HG03045 (cell line): ENCODE data around the gene SORCS2.
"Not testable (repeated sequence)": the region's sequence is repeated elsewhere in the genome, so short reads cannot be mapped to it uniquely, and the experiment has no call there.

Experiments
- ATAC-seq: cut with Tn5 transposase; IDR thresholded peaks from one replicate; pipeline ENCODE4 v1.9.1; 2021; ENCODE audit warnings: mild to moderate bottlenecking, moderate library complexity; ENCODE audit not compliant: unreplicated experiment

Gene SORCS2

DNA sequence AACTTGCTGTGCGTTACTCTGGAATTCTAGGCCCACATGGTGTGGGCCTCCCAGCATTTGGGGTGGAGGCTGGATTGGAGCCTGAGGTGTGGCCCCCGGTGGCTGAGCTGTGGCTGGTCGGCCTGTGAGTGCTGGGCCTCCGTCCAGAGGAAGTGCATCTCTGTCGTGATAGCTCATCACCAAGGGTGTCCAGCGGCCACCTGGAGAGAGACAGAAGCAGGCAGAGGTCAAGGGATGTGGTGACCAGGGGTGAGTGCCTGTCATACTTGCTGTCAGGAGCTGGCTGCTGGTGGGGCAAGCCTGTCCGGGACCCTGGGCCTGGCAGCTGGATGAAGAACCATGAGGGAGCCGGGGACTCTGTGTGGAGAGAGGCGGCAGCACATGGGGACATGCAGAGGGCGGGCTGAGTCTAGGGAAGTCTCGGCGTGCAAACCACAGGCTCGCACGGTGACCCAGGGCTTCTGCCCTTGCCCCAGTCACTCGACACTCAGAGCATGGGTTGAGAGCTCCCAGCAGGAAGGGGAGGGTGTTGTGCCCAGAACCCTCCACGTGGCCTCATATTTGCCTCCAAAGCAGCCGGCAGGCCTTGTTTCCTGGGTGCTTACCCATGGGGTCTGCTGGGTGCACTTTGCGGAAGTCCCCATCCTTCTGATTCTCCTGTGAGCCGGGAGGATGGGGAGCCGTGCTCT lies 6.2 kb downstream of the SORCS2 start:
- ATAC-seq, result no peak

DNA sequence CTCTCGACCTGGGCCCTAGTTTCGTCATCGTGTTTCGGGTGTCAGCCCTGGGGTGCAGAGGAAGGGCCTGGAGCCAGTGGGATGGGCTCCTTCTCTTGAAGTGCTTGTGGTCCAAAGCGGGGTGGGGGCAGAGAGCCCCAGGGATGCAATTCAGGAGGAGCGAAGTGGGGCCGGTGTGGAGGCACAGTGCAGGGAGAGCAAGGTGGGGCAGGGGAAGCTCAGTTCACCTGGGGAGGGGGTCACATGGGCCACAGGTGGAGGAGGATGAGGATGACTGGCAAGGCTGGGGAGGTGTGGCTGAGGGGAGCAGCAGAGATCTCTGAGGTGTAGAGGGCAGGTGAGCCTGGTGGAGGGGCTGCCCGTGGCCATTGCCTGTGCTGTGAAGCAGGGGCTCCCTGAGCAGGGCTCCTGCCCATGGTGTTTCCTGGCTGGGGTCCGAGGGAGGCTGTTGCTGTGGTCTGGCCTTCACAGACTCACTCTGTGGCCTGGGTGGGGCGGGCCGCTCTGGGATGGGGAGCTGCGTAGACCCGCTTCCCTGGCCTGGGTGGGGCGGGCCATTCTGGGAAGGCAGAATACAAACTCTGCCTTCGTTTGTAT lies 6.9 kb downstream of the SORCS2 start:
- no peak for ATAC-seq

DNA sequence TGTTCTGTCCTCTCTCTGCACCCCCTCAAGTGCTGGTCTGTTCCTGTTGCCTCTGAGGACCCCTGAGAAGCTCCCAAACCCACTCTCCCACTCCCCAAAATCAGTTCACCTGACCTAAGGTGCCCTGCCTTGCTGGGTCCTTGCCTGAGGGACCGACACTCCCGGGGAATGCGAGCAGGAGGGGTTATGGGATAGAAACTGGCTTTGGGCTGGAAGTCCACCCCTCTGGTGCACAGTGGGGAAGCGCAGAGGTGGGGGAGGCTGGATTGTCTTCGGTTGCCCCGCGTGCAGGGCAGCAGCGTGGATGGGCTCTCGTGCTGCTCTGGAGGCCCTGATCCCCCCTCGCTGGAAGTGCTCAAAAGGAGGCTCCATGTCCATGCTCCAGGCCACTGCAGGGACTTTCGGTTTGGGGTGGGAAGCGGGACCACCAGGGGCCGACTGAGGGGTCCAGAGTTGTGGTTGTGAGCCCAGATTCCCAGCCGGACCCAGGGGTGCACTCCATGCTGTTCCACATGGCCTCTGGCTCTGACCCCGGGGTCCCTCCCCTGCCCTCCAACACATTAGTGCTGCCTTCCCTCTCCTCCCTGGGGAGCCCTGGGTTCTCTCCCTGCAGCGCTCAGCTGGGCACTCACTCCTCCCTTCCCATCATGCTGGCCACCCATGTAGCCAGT lies 7.6 kb downstream of the SORCS2 start:
- no peak for ATAC-seq

DNA sequence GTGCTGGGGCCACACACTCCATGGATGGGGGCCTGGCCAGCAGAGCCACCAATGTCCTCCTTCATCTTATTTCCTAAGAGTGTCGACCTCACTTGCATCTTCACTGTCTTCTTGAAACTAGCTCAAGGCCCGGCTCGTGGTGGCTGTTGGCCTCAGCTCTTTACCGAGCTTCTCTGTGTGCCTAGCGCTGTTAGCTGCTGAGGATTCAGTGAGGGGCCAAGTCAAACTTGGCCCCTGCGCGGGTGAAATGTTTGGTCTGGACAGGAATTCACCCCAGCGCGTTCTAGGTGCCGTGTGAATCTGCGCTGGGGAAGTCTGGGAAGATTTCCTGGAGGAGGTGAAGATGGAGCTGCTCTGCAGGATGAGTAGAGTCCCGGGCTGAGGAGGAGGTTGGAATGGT lies 8.5 kb downstream of the SORCS2 start:
- no peak for ATAC-seq

DNA sequence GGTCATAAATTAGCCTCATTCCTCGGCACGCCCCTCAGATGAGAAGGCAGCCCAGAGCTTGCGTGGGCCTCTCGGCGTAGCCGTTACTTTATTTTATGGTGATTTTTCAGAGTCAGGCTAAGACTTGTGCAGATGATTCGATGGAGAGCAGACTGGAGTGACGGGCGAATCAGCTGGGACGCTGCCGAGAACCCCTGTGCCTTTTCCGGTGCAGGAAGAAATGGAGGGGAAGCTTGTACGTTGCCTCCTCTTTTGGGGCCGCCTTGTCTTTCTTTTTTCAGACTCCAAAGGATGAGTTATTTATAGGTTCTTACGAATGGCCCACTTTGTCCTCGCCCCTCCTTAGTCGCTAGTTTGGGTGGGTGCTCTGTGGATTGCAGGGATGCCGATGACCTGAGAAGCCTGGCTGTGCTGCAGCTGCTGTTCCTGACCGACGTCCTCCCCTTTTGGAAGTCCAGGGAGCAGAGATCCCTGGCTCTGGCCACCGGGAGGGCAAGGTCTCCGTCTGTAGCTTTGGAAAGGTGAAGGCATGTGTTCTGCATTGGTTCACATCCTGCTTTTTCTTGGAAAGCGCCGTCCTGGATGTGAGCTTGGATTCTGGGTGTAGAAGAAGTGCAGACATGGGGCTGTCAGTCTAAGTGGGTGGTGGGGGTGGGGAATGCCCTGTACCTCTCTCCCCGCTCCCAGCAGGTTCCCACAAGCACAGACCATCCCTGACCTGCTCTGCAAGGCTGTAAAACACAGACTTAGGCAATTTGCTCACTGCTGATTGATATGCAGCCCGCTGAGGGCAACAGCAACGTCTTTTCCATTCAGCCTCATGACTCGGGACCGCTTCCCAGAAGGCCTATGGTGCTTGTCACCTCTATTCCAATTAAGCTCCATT lies 9.3 kb downstream of the SORCS2 start:
- ATAC-seq, result no peak

DNA sequence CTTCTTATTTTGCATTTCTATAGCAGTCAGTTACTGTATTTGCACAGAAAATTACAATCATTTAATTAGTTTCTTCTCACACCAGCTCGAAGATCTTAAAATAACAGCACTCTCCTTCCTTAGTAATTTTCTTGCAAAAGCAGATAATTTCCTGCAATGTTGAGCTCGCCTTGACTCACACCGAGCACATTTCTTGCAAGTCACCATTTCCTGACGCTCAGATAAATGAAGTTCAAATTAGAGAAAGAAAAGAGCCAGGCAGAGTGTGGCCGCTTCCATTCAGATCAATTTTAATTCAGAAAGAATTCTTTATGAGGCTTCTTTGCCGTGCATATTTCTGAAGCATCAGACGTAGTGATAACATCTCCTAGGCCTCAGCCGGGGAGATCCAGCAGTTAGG lies 10.1 kb downstream of the SORCS2 start:
- ATAC-seq, result no peak

DNA sequence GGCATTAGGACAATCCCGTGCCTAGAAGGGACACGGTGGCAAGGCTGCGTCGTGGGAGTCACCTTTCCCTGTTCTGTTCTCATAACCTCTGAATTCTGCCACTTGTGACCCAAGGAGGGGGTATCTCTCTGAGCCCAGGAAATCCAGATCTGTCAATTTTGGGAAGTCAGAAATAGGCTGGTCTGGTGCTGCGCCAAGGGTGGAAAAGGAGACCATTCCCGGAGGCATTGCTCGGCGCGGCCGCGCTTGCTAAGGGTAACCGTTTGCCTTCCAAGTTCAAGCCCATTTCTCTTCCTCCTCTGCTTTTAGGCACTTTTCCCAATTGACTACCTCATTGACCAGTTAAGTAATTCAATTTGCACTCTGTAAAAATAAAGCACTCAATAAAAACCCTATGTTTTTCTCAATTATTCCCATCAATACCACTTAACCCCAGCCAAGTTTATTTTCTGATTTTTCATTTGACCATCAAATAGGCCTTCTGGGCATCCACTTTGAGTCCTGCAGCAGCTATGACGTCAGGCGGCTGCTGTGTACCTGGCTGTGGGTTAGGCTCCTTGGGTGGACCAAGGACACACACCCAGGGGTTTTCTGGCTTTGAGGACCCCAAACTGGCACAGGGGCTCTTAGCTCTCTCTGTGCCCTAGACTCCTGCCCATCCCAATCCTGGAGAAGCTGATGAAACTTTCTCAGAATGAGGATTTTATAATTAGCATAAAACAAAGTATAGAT lies 12.5 kb downstream of the SORCS2 start:
- no peak for ATAC-seq

DNA sequence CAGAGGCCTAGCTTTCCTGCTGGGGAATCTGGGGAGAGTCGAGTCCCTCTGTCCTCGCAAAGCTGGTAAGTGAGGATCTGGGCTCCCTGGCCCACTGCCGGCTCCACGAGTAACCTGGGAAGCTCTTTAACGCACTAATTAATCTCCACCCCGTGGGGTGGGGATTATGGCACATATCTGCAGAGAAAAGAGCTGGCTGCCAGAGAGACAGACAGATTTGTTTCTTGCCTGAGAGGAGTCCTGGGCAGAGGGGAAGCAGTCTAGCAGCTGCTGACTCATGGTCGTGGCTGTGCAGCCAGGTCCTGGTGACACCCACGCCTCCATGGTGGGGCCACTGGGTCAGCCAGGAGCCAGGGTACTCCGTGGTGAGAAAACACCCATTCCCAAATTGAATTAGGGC lies 14.0 kb downstream of the SORCS2 start:
- no peak for ATAC-seq

DNA sequence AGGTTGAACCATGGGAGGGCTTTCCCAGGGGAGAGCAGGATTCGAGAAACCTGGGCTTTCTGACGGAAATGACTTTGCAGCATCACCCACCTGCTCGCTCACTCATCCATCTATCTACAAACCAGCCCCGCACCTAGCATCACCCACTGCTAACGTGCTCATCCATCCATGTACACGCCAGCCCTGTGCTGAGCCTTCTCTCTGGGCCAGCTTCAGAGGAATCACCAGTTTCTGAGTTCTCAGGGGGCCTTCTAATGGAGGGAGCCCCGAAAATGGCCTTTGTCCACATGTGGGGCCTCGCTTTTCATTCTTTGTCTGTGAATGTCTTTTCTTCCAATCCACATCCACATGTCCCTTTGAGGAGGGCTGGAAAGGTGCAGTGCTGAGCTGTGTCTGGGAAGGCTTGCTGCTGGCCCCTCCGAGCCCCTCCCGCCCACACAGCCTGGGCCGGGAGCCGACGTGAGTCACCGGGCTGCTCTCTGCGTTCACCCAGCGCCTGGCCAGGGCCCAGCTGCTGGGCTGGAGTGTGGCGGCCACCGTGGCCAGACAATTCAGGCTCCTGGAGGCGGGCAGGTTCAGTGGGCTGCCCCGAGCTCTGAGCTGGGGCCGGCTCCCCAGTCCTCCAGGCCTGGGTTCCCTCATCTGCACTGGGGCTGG lies 14.7 kb downstream of the SORCS2 start:
- no peak for ATAC-seq

DNA sequence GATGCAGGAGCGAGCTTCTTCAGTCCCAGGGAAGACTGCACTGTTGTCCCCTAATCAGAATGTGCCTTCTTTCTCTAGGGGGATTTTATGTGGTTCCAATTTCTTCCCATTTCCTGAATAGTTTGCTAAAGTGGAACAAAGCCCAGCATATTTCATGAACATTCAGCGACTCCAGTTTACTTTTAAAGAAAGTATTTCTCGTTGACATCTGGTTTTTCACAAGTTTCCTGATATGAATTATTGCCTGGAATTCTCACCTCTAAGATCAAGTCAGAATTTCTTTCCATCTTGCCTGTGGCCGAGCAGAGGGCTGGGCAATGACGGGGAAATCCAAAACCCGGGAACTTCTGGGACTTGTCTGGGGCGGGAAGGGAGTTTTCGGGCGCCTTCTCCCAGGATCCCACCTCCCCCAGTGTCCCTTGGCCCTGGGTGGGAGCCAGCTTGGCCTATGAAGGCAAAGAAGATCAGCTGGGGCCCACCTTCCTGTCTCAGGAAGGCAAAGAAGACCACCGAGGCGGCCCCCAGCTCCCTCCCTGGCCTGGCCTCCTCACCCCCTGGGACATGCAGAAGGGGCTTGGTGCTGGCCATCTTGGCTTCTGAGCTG lies 15.4 kb downstream of the SORCS2 start:
- ATAC-seq, result no peak

DNA sequence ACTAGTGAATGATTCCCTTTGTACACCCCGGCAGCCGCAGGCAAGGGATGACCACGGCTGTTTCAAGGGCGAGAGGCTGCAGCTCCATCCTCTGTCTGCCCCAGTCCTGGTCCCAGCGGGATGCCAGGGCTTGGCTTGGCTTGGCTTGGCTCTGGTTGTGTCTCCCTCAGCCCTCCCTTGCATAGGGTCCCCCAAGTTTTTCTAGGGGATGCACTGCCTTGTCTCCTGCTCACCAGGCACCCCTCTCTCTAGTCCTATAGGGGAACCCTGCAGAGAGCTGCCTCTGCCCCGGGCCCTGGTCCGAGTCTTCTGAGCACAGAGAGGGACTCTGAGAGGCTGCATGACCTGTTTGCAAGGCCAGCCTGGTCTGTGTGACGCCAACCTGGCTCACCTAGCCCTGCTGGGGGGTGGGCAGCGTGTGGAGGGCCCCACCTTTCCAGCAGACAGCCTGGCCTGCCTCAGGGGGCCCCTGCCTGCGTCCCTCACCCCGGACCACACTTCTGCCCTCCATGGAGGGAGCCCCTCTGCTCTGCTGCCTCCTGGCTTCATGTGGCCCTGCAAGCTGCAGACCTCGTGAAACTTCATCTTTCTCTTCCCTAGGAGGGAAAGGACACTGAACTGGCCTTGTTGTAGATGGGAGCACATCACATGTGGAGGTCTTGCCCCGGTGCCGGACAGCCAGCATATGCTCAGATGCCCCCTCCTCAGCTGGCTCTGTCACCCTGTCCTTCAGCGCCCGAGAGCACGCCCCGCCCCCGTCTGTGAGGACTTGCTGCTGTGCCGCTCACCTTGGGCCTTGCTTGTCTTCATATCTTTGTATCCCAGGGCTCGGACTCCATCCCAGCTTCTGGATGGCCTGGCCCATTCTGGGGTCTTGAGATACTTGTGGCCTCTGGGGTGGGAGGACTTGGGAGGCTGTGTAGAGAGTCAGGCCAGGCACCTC lies 16.4 kb downstream of the SORCS2 start:
- ATAC-seq, result no peak

DNA sequence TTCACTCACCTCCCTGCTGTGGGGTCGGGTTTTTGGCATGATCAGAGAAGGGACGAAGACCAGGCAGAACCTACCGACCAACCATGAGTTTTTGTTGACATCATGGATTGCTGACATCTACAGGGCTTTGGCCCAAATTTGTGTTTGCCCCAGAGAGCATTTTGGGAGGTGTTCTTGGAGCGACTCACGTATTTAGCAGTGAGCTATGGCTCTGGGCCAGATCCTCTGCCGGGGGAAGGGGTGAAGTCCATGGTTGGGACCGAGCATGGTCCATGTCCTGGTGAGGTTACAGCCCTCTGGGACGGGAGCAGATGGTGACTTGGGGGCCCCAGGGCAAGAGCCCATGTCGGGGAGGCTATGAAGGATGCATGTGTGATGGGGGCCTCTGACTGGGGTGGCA lies 17.4 kb downstream of the SORCS2 start:
- no peak for ATAC-seq

DNA sequence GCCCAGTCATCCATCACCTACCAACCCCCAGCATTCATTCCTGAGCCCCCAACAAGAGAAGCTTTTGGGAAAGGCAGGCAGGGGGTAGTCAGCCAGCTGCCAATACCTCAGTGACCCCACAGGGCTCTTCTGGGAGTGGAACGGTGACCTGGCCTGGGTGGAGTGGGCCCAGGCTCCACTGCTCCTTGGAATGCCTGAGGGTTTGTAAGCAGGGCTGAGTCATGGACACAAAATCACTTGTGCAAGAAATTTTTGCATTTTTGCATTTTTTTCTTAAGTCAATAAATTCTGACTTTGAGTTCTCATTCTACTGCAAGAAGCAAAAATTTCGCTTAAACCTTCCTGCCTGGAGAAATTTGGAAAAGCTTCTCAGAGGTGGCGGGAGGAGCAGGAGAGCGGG lies 18.5 kb downstream of the SORCS2 start:
- no peak for ATAC-seq

DNA sequence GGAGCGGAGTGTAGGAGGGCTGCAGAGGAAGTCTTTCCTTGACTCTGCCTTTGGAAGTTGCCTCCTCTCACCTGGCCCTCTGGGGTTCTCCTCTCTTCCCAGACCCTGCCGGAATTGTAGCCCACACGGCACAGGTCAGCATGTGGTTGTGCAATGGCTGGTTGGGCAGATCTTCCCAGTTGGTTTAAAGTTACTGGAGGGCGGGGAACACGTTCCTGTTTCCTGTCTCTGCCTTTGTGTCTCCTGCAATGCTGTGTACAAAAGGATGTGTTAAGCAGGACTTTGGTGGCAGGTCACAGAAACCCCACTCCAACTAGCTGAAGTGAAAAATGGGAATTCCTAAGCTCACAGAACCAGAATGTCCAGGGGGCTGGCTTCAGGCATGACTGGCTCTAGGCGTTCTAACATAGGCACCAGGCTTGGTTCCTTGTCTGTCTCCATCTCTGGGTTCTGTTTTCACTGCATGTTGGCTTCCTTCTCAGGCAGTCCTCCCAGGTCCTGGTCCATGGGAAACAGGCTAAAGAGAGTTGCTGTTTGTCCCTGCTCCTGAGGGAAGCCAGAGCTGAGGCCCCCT lies 19.9 kb downstream of the SORCS2 start:
- ATAC-seq, result no peak

DNA sequence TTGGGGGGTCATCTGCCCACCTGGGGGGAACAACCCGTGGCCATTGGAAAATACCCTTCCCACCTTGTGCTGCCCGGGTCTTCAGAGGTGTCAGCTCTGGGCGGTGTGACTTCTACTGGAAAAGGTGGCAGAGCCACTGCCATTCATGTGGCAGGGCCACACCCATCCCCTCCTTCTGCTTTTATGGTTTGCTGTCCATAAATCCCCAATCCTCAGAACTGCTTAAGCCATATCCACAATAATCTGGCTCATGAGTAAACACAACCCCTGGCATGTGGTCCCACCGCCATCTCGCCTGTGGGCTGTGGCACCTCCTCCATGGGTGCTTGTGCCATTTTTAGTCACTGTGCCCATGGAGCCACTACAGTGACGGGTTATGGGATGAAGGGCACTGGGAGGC lies 20.6 kb downstream of the SORCS2 start:
- ATAC-seq, result no peak

DNA sequence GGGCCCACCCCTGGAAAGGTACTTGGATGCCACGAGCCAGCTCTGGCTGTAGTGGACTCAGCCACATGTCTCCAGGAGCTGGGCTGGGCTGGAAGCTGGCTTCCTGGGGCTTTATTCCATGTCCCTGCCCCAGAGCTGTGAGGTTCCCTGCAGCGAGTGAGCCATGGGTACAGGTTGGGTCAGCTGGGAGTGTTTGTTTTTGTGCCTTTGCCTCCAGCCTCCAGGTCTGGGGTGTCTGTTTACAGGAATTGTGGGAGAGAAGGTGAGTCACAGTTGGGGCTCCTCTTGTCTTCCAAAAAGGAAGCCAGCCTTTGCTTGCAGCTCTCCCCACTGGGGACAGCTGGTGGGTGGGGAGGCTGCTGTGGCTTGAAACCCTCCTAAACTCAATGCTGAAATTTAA lies 21.5 kb downstream of the SORCS2 start:
- ATAC-seq, result no peak

DNA sequence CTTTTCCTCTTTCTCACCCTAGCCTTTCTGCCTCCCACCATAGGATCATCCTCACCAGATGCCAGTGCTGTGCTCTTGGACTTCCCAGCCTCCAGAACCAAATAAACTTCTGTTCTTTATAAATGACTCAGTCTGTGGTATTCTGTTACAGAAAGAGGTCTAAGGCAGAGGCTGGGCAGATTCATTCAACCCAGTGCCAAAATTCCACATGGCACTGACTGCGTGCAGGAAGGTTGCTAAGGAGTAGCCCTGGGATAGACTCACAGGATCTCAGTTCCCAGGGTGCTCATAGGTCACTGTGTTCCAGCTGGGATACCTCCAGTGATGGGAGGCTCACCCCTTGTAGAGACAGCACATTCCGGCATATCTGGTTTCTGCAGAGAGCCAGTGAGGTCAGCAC lies 22.0 kb downstream of the SORCS2 start:
- no peak for ATAC-seq

DNA sequence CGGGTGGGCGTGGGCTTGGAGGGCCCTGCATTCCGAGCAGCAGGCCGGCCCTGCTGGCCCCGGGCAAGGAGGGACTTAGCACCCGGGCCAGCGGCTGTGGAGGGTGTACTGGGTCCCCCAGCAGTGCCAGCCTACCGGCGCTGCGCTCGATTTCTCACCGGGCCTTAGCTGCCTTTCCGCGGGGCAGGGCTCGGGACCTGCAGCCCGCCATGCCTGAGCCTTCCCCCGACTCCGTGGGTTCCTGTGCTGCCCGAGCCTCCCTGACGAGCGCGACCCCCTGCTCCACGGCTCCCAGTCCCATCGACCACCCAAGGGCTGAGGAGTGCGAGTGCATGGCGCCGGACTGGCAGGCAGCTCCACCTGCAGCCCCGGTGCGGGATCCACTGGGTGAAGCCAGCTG lies 22.8 kb downstream of the SORCS2 start:
- not testable (repeated sequence) for ATAC-seq
